ENCODE data around the gene POMT1.

DNA sequence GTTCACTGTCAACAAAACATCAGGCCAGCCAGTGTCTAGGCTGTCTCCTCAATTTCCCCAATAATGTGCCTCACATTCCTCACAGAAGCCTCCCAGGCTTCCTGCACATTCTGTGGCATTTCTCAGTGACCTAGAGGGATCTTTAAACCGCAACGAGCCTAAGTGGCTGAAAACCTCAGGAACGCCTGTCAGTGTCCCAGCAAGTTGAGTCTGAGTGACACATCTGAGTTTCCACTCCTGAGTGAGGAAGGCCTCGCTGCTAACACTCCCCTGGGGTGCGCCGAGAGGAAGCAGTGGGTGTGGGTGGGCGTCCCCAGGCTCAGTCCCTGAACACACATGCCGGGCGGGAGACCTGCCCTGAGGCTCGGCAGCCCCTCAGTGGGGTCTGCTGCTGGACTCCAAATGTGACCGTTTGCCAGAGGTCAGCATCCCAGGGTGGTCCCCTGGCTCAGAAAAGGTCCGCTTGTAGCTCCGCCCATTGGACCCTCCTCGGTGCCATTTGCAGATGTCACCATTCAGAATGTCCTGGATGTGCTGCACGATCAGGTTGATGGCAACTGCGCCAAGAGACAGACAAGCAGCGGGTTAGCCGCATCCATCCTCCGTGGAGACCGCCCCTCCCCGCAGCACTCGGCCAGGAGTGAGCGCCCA, 22.1 kb downstream of the POMT1 start:
- TF ChIP-seq CTCF (IDR thresholded peaks at IDR 0.05; ENCODE audit: insufficient read depth, low read depth, low read length) = no peak
- TF ChIP-seq EZH2 (IDR thresholded peaks at IDR 0.05; ENCODE audit: insufficient read depth, low read length) = no peak
